COLO668 (cell line): ENCODE results near the gene TTC3.
"Not testable (repeated sequence)": the region's sequence is repeated elsewhere in the genome, so short reads cannot be mapped to it uniquely, and the experiment has no call there.

ENCODE experiments used
- DNase-seq: peaks from one replicate; lab custom pipeline; 2025; ENCODE audit not compliant: unreplicated experiment; lab: John Stamatoyannopoulos, UW

Gene TTC3

DNA sequence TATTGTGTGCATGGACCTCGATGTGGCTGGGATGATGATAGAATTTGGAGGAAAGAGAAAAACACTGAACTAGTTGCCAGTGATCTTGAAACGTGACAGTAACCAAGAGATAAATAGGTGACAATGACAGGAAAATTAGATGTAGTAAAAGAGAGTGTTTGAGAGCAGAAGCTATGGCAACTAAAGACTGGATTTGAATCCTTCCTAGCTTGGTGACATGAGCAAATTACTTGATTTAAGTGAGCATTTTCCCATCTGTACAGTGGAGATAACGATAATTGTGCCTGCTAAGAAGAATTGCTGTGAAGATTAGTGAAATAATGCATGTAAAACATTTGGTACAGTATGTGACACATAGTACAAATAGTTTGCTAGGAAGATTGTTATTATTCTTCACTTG lies 12.7 kb downstream of the TTC3 start:
- DNase-seq, result no peak

- DNase-seq, result no peak
Measured at GRCh38 chr21:37087188-37087587, 14.1 kb downstream of the TTC3 start.

DNA sequence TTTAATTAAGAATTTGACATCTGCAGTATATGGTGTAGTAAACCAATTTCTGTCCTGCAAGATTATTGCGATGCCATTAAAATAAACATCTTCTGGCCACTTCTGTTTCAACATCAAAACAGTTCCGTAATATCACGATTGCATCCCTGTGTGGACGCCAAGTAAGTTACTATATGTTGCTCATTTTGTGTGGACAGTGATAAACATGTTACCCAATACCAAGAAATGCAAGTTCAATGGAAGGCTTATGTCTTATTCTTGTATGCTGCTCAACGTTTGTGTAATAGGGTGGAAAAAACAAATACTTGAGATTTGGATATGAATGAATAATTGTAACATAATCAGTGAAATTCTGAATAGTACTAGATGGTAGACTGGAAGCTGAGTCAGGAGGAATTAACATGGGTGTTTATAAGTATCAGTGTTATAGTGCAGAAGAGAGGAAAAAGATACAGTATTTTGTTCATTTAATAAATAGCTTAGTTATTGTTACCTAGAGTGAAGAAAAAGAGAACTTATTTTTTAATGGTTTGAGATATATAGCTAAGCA lies 15.2 kb downstream of the TTC3 start:
- no peak for DNase-seq

GRCh38 chr21:37093977-37094376 lies 20.9 kb downstream of the TTC3 start:
- DNase-seq, result no peak

GRCh38 chr21:37095821-37096220 lies 22.8 kb downstream of the TTC3 start:
- DNase-seq, result no peak

DNA sequence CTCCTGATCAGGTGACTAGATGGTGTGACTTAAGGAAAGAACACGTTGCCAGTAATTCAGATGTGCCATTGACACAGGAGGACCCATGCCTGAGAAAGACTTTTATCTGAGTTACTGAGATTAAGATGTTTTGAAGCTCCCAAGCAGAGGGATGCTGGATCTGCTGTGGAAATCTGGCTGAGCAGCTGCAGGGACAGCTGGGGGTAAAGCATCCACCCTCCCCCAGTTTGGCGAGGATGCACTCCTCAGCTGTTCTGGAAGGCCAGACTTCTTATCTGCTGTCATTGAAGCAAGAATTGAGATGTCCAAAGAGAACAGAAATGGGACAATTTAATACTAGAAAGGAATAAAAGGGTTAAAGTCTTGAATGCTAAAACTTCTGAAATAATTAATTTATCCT lies 25.7 kb downstream of the TTC3 start:
- no peak for DNase-seq

- DNase-seq, result no peak
Measured at GRCh38 chr21:37100316-37100715, 27.3 kb downstream of the TTC3 start.

GRCh38 chr21:37101384-37101783 lies 28.3 kb downstream of the TTC3 start:
- no peak for DNase-seq

DNA sequence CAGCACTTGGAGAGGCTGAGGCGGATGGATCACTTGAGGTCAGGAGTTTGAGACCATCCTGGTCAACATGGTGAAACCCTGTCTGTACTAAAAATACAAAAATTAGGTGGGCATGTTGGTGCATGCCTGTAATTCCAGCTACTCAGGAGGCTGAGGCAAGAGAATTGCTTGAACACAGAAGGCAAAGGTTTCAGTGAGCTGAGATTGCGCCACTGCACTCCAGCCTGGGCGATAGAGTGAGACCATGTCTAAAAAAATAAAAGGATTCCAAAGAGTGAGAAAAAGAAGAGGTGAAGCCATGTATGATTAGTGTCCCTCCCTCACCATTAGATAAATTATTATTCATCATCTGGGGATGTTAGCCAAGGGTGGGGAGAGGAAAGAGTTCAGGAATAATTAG lies 29.7 kb downstream of the TTC3 start:
- DNase-seq, result not testable (repeated sequence)

DNA sequence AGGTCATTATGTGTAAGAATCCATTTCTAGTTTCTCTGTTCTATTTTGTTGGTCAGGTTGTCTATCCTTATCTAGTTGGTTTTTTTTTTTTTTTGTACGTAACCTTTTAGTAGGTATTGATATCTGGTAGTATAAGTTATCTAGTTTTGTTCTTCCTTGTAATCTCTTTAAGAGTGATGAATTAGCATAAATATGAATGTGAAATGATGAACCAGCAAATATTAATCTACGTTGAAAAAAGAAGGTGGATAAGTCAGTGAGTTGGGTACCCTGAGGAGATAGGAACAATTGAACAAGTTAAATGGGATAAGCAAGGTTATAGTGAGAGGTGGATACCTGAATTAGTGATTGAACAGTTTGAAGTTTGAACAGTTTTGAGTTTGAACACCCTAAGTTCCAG lies 33.9 kb downstream of the TTC3 start:
- no peak for DNase-seq

DNA sequence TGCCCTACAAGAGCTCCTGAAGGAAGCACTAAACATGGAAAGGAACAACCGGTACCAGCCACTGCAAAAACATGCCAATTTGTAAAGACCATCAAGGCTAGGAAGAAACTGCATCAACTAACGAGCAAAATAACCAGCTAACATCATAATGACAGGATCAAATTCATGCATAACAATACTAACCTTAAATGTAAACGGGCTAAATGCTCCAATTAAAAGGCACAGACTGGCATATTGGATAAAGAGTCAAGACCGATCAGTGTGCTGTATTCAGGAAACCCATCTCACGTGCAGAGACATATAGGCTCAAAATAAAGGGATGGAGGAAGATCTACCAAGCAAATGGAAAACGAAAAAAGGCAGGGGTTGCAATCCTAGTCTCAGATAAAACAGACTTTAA lies 38.0 kb downstream of the TTC3 start:
- not testable (repeated sequence) for DNase-seq

DNA sequence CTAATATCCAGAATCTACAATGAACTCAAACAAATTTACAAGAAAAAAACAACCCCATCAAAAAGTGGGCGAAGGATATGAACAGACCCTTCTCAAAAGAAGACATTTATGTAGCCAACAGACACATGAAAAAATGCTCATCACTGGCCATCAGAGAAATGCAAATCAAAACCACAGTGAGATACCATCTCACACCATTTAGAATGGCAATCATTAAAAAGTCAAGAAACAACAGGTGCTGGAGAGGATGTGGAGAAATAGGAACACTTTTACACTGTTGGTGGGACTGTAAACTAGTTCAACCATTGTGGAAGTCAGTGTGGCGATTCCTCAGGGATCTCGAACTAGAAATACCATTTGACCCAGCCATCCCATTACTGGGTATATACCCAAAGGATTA lies 41.2 kb downstream of the TTC3 start:
- not testable (repeated sequence) for DNase-seq

DNA sequence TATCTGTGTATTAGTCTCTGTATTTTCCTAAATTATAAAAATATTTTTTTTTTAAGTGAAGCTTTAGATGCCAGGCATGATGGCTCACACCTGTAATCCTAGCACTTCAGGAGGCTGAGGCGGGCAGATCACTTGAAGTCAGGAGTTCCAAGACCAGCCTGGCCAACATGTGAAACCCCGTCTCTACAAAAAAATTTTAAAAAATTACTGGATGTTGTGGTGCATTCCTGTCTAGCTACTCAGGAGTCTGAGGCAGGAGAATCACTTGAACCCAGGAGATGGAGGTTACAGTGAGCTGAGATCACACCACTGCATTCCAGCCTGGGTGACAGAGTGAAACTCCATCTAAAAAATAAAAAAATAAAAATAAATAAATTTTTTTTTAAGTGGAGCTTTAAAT lies 43.4 kb downstream of the TTC3 start:
- not testable (repeated sequence) for DNase-seq

DNA sequence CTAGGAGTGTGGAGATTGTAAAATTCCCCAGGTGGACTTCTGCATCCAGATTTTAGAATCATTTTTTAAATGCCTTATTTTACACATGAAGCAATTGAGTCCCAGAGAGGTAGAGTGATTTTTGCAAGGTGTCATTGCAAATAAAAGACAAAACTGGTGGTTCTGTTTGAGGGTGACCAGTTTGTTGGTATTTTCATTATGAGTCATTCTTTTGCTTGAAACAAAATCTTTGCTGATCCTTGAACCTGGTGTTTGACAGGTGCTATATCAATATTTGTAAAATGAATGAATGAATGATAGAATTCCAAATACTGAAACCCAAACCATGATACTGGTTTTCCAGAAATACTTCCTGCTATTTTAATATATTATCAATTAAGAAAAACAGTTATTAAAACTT lies 44.1 kb downstream of the TTC3 start:
- no peak for DNase-seq

DNA sequence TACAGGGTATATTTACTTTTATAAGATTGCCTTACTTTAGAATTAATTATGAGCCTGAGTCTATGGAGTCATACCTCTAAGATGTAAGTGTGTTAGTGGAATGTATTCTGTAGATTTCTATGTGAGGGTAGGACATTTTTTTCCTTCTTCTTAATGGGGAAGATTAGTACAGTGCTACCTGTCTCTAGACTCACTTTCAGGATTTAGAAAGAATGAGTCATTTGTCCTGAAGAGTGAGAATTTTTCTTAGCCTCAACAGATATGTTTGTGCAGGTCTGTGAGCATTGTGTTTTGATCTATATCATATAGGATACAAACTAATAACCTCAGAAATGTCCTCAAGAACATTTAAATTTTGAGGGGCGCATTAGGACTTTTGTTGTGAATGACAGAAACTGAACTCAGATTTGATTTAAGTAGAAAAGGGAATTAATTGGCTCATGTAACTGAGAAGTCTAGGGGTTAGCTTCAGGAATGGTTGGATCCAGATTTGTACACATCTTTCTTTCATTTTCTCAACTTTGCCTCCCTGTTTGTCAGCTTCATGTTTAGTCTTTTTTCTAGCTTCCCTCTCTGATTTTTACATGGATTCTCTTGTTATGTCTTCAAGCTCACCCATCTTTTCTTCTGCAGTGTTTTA lies 45.3 kb downstream of the TTC3 start:
- DNase-seq, result no peak

DNA sequence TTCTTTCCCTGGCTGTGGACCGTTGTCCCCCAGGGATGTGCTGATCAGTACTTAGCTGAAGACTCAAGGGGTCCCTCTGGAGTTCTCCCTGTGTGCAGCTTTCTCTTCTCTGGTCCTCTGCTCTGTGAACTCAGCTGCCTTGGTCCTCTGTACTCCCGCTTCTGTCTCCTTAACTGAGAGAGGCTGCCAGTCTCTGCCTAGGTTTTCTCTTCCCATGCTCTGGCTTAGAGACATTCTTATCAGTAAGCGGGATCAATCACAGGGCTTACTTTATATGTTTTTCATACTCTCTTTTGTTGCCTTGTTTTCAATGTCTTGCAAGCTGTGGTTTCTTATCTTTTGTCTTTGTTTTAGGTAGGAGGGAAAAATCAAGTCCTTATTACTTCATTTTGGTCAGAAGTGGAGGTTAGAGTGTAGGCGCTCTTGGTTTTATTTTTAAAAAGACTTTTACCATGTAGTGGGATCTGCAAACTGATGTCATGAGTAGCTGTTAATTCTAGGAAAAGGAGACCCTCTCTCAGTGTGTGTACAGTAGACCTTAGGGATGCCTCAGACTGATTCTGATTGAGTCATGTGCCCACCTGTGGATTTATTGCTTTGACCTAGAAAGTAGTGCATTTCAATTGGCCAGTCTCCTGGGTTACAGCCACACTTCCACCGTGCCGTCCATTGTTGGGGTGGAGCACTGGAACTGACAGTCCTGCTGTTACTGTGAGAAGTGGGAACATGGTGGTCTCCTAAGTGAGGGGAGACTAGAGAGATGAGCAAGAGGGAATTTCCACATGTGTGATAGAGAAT lies 46.6 kb downstream of the TTC3 start:
- DNase-seq, result no peak

DNA sequence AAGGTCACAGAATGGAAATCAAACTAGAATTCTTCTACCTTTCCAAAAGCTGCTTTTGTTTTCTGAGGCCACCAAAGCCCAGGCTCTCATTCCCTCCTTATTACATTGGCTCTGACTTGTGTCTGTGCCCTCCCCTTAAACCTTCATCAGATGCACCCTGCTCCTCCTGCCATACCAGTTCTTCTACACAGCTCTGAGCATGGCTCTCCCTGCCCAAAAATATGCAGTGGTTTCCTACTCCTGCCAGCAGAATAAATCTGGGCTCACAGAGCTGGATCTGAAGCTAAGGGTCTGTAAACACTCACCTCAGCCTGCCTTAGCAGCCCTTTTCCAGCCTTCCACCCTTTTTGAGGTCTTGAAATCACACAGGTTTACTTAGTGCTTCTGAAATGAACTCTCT lies 55.0 kb downstream of the TTC3 start:
- DNase-seq, result no peak

- no peak for DNase-seq
Measured at GRCh38 chr21:37130971-37131370, 57.9 kb downstream of the TTC3 start.

- no peak for DNase-seq
Measured at GRCh38 chr21:37136261-37136660, 63.2 kb downstream of the TTC3 start.

- no peak for DNase-seq
Measured at GRCh38 chr21:37136744-37137143, 63.7 kb downstream of the TTC3 start.

- no peak for DNase-seq
Measured at GRCh38 chr21:37139154-37139553, 66.1 kb downstream of the TTC3 start.

GRCh38 chr21:37139902-37140301 lies 66.8 kb downstream of the TTC3 start:
- DNase-seq, result no peak
